Ishikawa (cell line): ENCODE data around the gene ACOT6.
A peak's percentile ranks its signal among the peaks of the same experiment; 100 is the strongest.

Experiments
- CEBPB ChIP-seq: IDR thresholded peaks from 2 replicates; pipeline ENCODE4 v1.6.1; 2012
- CREB1 ChIP-seq: IDR thresholded peaks from 2 replicates; pipeline ENCODE4 v1.6.1; 2012; ENCODE audit warnings: low read depth
- EGR1 ChIP-seq: IDR thresholded peaks from 2 replicates; pipeline ENCODE4 v1.6.1; 2012
- EP300 ChIP-seq: IDR thresholded peaks from 2 replicates; pipeline ENCODE4 v1.6.1; 2012; ENCODE audit warnings: borderline replicate concordance
- FOXM1 ChIP-seq: IDR thresholded peaks from 2 replicates; pipeline ENCODE4 v1.6.1; 2012; ENCODE audit warnings: low read depth, borderline replicate concordance
- MAX ChIP-seq: IDR thresholded peaks from 2 replicates; pipeline ENCODE4 v1.6.1; 2012
- NFIC ChIP-seq: IDR thresholded peaks from 2 replicates; pipeline ENCODE4 v1.6.1; 2012
- RAD21 ChIP-seq: IDR thresholded peaks from 2 replicates; pipeline ENCODE4 v1.6.1; 2012; ENCODE audit warnings: low read depth
- REST ChIP-seq: IDR thresholded peaks from 2 replicates; pipeline ENCODE4 v1.6.1; 2012; ENCODE audit warnings: low read depth, mild to moderate bottlenecking
- TAF1 ChIP-seq: IDR thresholded peaks from 2 replicates; pipeline ENCODE4 v1.6.1; 2012; ENCODE audit warnings: low read depth, mild to moderate bottlenecking
- TCF12 ChIP-seq: IDR thresholded peaks from 2 replicates; pipeline ENCODE4 v1.6.1; 2012; ENCODE audit warnings: low read depth
- USF1 ChIP-seq: IDR thresholded peaks from 2 replicates; pipeline ENCODE4 v1.6.1; 2012
- YY1 ChIP-seq: IDR thresholded peaks from 2 replicates; pipeline ENCODE4 v1.6.1; 2012; ENCODE audit warnings: low read depth
- ZBTB7A ChIP-seq: IDR thresholded peaks from 2 replicates; pipeline ENCODE4 v1.6.1; 2012; ENCODE audit warnings: low read depth

GRCh38 chr14:73612339-73613045, at the start of gene ACOT6:
- TF ChIP-seq REST = no peak
- no peak for TF ChIP-seq TCF12
- TF ChIP-seq TAF1 = peak; percentile 30; the same call in 1 of the 2 replicates
- no peak for TF ChIP-seq EP300
- TF ChIP-seq YY1 = no peak
- no peak for TF ChIP-seq NFIC
- TF ChIP-seq RAD21 = no peak
- peak; percentile 71; the same call in 1 of the 2 replicates for TF ChIP-seq MAX
- 0 out of 2 replicates have a peak, but pooled peaks have one; percentile 10 for TF ChIP-seq EGR1
- TF ChIP-seq CEBPB = no peak
- TF ChIP-seq USF1 = peak; percentile 4; the same call in 1 of the 2 replicates
- no peak for TF ChIP-seq FOXM1
- no peak for TF ChIP-seq CREB1
- TF ChIP-seq ZBTB7A = 0 out of 2 replicates have a peak, but pooled peaks have one; percentile 48
